Esophagus (tissue), 2 donors: ENCODE measurements around the gene AOPEP. TPM values are rescaled to one million over a fixed set of nuclear protein-coding genes. Genes with fewer than 3 reads are reported as not detected.

ENCODE experiments used
- H3K27ac ChIP-seq, 2 donors: one replicate each; pipeline ENCODE4 v1.5.1; 2013; ENCODE audit warnings: low read depth in 2 of 2, mild to moderate bottlenecking in 2 of 2, inconsistent platforms in 1 of 2, low read length in 1 of 2, moderate library complexity in 1 of 2
- H3K27me3 ChIP-seq, 2 donors: one replicate each; pipeline ENCODE4 v1.6.1; 2013; ENCODE audit warnings: low read length in 2 of 2, control low read depth in 1 of 2, mild to moderate bottlenecking in 1 of 2; ENCODE audit not compliant: insufficient read depth in 2 of 2, control insufficient read depth in 1 of 2
- H3K36me3 ChIP-seq, 2 donors: one replicate each; pipeline ENCODE4 v1.6.1; 2013; ENCODE audit warnings: low read length in 1 of 2; ENCODE audit not compliant: control insufficient read depth in 2 of 2, insufficient read depth in 2 of 2
- H3K4me1 ChIP-seq, 2 donors: one replicate each; pipeline ENCODE4 v1.6.1; 2013; ENCODE audit warnings: low read length in 1 of 2; ENCODE audit not compliant: control insufficient read depth in 2 of 2, insufficient read depth in 2 of 2
- H3K4me3 ChIP-seq, 2 donors: one replicate each; pipeline ENCODE4 v1.5.1; 2013; ENCODE audit warnings: low read length in 2 of 2, mild to moderate bottlenecking in 2 of 2, low read depth in 1 of 2, moderate library complexity in 1 of 2
- H3K9me3 ChIP-seq, 2 donors: one replicate each; pipeline ENCODE4 v1.6.1; 2013; ENCODE audit warnings: mild to moderate bottlenecking in 2 of 2, low read depth in 1 of 2, low read length in 1 of 2, moderate library complexity in 1 of 2; ENCODE audit not compliant: control insufficient read depth in 2 of 2, insufficient read depth in 1 of 2
- WGBS, 2 donors: extraction: QIAGEN DNeasy Blood & Tissue Kit; methylation state at CpG; one replicate each; pipeline ENCODE4 v1.1.7; 2013; 5-methylcytosine and 5-hydroxymethylcytosine counted together
- polyA plus RNA-seq, 2 donors: library from polyadenylated mRNA; stranded (reverse); fragments of 200-250 nt; gene quantifications; one replicate each; pipeline ENCODE4 v1.2.3, GENCODE V29; 2013
- donor health status: healthy with polysubstance abuse.
- donor health status: Bipolar disorder and iron deficiency.

AOPEP gene
- polyA plus RNA-seq, 2 donors = 99.6 to 111 TPM

- Histone ChIP-seq H3K4me3 (no peak overlapping the region), H3K9me3 (no peaks in the 10 kb centered on the region), H3K36me3 (peaks cover 0 to 7% of the 10 kb centered on the region in 2 donors), H3K4me1 (peaks cover 9 to 27% of the 10 kb centered on the region in 2 donors), H3K27ac (peak overlapping the region; percentile 38 to 60), H3K27me3 (no peaks in the 10 kb centered on the region)
- WGBS, 2 donors = 45 to 61% methylated on average over 4 of the region's 4 CpGs
Observed at GRCh38 chr9:95030344-95030743, 303.8 kb downstream of the AOPEP start.

DNA sequence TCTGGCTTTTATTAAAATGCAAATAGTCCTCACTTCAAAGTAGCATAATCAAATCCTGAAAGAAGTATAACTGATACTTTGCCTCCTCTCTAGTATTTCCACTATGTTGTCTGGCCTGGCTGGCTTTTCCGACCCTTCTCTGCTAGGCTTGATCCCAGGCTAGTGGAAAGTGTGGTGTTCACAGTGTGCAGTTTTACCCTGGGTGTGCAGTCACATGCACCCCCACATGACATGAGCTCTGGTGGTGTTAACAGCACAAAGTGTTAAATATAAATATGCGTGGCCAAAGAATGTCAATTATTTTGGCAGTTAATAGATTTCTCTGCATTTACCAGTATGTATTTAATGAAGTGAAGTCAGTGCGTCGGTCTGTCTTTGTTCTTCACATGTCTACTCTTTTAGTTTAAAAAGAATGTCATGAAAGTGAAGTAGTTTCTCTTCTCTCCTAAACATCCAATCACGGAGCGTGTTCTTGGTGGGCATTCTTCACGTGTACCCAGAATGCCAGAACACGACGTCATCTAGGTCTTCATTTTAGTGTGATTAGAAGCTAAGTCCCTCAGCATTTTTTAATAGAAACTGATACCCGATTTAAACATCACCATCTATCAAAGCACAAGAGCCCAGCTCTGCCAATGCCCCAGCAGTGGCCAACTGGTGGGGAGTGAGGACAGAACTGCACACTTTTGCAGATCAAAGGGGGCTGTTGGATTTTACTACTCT, 304.6 kb downstream of the AOPEP start:
- H3K4me3 ChIP-seq = no peak overlapping the region
- H3K9me3 ChIP-seq = no peaks in the 10 kb centered on the region
- H3K27ac ChIP-seq = peak overlapping the region; percentile 73 to 82
- H3K4me1 ChIP-seq = peaks cover 9 to 24% of the 10 kb centered on the region in 2 donors
- WGBS, 2 donors = 41 to 56% methylated on average over 10 of the region's 10 CpGs
- H3K27me3 ChIP-seq = no peaks in the 10 kb centered on the region
- H3K36me3 ChIP-seq = peaks cover 0 to 7% of the 10 kb centered on the region in 2 donors

DNA sequence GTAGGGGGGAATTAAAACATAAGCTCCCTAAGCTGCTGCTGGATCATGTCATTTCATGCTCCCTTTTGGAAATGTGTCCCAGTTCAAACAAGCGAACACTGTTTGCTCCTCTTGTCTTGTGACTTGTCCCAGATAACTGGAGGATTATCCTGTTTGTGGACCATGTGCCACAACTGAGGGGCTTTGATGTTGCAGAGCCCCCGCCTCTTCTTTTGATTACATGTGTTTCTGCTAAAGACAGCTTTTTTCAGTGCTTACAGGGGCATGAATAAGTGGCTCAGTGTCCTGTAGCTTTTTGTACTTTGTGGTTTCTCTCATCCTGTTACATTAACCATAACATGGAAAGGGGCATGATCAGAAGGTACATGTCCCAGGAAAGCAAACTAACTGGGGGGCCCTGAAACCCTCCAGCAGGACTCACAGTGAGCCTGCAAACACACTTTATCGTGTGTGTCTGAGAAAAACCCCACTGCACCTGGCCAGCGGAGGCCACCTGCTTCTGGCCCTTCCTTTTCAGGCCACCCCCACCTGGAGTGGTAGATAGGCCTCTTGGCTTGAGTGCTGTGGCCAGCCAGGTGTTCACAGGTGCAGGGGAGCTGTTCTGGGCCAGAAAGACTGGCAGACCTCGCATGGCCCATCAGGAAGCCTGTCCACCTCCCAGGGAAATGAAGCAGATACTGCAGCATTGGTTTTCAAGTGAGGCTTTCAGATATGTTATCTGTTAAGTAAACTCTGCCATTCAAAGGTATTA, 305.4 kb downstream of the AOPEP start:
- Histone ChIP-seq H3K4me1 (peaks cover 9 to 27% of the 10 kb centered on the region in 2 donors), H3K9me3 (no peaks in the 10 kb centered on the region), H3K27me3 (no peaks in the 10 kb centered on the region), H3K4me3 (no peak overlapping the region), H3K36me3 (peaks cover 0 to 7% of the 10 kb centered on the region in 2 donors), H3K27ac (peak overlapping the region; percentile 73 to 82)
- 47 to 51% methylated on average over 5 of the region's 5 CpGs for WGBS, 2 donors

- Histone ChIP-seq H3K9me3 (no peaks in the 10 kb centered on the region), H3K27ac (peak overlapping the region; percentile 73 to 82), H3K36me3 (peaks cover 0 to 9% of the 10 kb centered on the region in 2 donors), H3K4me3 (no peak overlapping the region), H3K4me1 (peaks cover 9 to 27% of the 10 kb centered on the region in 2 donors), H3K27me3 (no peaks in the 10 kb centered on the region)
- 28 to 52% methylated on average over 9 of the region's 9 CpGs for WGBS, 2 donors
Observed at GRCh38 chr9:95032580-95033341, 306.3 kb downstream of the AOPEP start.

DNA sequence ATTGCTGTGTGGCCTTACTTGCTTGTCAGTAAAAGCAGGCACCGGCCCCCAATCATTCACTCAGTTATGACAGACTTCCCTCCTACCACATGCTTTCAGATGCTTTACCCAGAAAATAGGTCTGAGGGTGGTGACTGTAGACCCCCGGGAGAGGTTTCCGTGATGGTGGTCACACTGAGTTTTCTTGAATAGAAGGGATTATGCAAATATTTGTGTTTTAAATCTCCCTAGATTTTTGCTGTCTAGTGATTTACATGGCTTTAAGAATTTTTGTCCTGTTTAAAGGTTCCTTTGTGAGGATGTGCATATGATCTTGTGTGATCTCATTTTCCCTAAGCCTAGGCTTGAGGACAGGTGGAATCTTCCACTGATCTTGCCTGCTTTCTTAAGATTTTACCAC, 309.3 kb downstream of the AOPEP start:
- peaks cover 0 to 4% of the 10 kb centered on the region in 2 donors for H3K36me3 ChIP-seq
- H3K27ac ChIP-seq = no peak overlapping the region
- no peaks in the 10 kb centered on the region for H3K9me3 ChIP-seq
- peaks cover 5 to 27% of the 10 kb centered on the region in 2 donors for H3K4me1 ChIP-seq
- WGBS, 2 donors = 35 to 67% methylated on average over 3 of the region's 3 CpGs
- H3K27me3 ChIP-seq = no peaks in the 10 kb centered on the region
- H3K4me3 ChIP-seq = no peak overlapping the region

DNA sequence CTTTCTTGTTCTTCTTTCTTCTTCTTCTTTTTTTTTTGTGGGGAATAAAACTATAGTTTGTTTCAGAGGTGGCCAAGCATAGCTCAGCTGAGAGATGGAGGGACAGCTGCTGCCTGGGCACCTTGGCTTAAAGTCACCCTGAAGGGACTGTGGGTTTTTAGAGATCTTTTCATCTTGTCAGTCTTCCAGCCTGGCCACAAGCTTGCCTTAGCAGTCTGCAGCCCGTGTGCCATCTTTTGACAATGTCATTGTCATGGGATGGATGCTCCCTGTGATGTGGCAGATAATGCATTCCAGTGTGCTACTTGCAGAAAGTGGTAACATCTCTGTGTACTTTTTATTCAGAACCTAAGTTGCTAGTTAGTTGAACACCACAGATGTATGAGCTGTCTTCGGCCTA, 310.2 kb downstream of the AOPEP start:
- H3K9me3 ChIP-seq = no peaks in the 10 kb centered on the region
- H3K27ac ChIP-seq = peak overlapping the region in 1 of 2 donors; percentile 11
- H3K27me3 ChIP-seq = no peaks in the 10 kb centered on the region
- 54 to 62% methylated on average over 2 of the region's 2 CpGs for WGBS, 2 donors
- no peak overlapping the region for H3K4me3 ChIP-seq
- H3K4me1 ChIP-seq = peaks cover 3 to 24% of the 10 kb centered on the region in 2 donors
- peaks cover 0 to 4% of the 10 kb centered on the region in 2 donors for H3K36me3 ChIP-seq

GRCh38 chr9:95037789-95038521, 311.5 kb downstream of the AOPEP start:
- H3K27me3 ChIP-seq = no peaks in the 10 kb centered on the region
- no peaks in the 10 kb centered on the region for H3K9me3 ChIP-seq
- peaks cover 0 to 13% of the 10 kb centered on the region in 2 donors for H3K4me1 ChIP-seq
- WGBS, 2 donors = 59 to 69% methylated on average over 7 of the region's 7 CpGs
- H3K4me3 ChIP-seq = no peak overlapping the region
- H3K36me3 ChIP-seq = peaks cover 0 to 4% of the 10 kb centered on the region in 2 donors
- H3K27ac ChIP-seq = peak overlapping the region; percentile 69 to 78

GRCh38 chr9:95038666-95039065, 312.2 kb downstream of the AOPEP start:
- peak overlapping the region; percentile 67 to 69 for H3K27ac ChIP-seq
- 54 to 79% methylated on average over 9 of the region's 9 CpGs for WGBS, 2 donors
- peaks cover 0 to 10% of the 10 kb centered on the region in 2 donors for H3K4me1 ChIP-seq
- no peaks in the 10 kb centered on the region for H3K27me3 ChIP-seq
- H3K4me3 ChIP-seq = no peak overlapping the region
- H3K36me3 ChIP-seq = peaks cover 0 to 4% of the 10 kb centered on the region in 2 donors
- no peaks in the 10 kb centered on the region for H3K9me3 ChIP-seq

DNA sequence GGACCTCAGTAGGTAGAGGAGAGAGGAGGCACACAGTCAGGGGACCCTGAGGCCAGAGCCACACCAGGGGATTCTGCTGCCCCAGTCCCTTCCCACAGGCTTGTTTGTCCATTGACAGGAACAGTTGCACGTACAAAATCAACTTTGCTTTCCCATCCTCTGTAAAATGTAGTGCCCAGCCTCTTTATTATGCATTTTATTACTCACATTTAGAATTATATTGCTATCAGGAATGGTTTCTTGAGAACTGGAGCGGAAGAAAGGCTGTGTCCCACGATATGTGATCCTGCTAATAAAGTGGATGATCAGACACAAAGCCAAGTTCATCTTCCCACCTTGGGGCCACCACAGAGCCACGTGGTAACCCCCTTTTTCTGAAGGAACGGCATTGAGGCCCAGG, 313.6 kb downstream of the AOPEP start:
- Histone ChIP-seq H3K4me3 (no peak overlapping the region), H3K36me3 (peaks cover 0 to 7% of the 10 kb centered on the region in 2 donors), H3K9me3 (no peaks in the 10 kb centered on the region), H3K27me3 (no peaks in the 10 kb centered on the region), H3K27ac (peak overlapping the region; percentile 32 to 47), H3K4me1 (peaks cover 0 to 16% of the 10 kb centered on the region in 2 donors)
- WGBS, 2 donors = 58 to 61% methylated on average over 5 of the region's 5 CpGs
